Spleen (tissue), 11 donors: ENCODE measurements around the gene PSMD13. TPM values are rescaled to one million over a fixed set of nuclear protein-coding genes. Genes with fewer than 3 reads are reported as not detected.
A peak's percentile ranks its signal among the peaks of the same experiment; 100 is the strongest.
"Not testable (repeated sequence)": the region's sequence is repeated elsewhere in the genome, so short reads cannot be mapped to it uniquely, and the experiment has no call there.

Experiments used
- DNase-seq: peaks from one replicate; pipeline ENCODE4 v3.0.0-alpha.2; 2020
- H3K27ac ChIP-seq, 8 donors: fragments of 200-600 bp; sonication (generic) in 7 of 8; 1 replicate in 4 of 8; 2 replicates in 4 of 8; pipeline versions ENCODE4 v1.5.0 to v1.8.0; 2016 to 2021; ENCODE audit warnings: inconsistent platforms in 4 of 8, mild to moderate bottlenecking in 4 of 8, moderate library complexity in 1 of 8
- H3K27me3 ChIP-seq, 7 donors: fragments of 200-600 bp; sonication (generic) in 6 of 7; replicated peaks in 1 of 7; 1 replicate in 4 of 7; 2 replicates in 3 of 7; pipeline versions ENCODE4 v1.5.0 to v1.8.0; 2016 to 2021; ENCODE audit warnings: inconsistent platforms in 3 of 7, mild to moderate bottlenecking in 1 of 7
- H3K36me3 ChIP-seq, 6 donors: fragments of 200-600 bp; sonication (generic) in 5 of 6; 1 replicate in 4 of 6; 2 replicates in 2 of 6; pipeline versions ENCODE4 v1.5.0 to v1.8.0; 2016 to 2021; ENCODE audit warnings: inconsistent platforms in 2 of 6
- H3K4me1 ChIP-seq, 6 donors: fragments of 200-600 bp; sonication (generic) in 5 of 6; 1 replicate in 3 of 6; 2 replicates in 3 of 6; pipeline versions ENCODE4 v1.5.0 to v1.8.0; 2016 to 2021; ENCODE audit warnings: inconsistent platforms in 3 of 6
- H3K4me3 ChIP-seq, 8 donors: fragments of 200-600 bp; sonication (generic) in 7 of 8; 1 replicate in 4 of 8; 2 replicates in 4 of 8; pipeline versions ENCODE4 v1.5.0 to v1.8.0; 2016 to 2021; ENCODE audit warnings: inconsistent platforms in 4 of 8, mild to moderate bottlenecking in 4 of 8, moderate library complexity in 2 of 8
- H3K9me3 ChIP-seq, 8 donors: fragments of 200-600 bp; sonication (generic) in 7 of 8; 1 replicate in 4 of 8; 2 replicates in 4 of 8; pipeline versions ENCODE4 v1.5.0 to v1.8.0; 2016 to 2021; ENCODE audit warnings: inconsistent platforms in 4 of 8
- CTCF ChIP-seq, 11 experiments: fragments of 200-600 bp in 7 of 11; fragments of 450-650 bp in 4 of 11; sonication (generic) in 4 of 11; IDR thresholded peaks in 8 of 11; conservative IDR thresholded peaks in 3 of 11; 1 replicate in 7 of 11; 2 replicates in 4 of 11; pipeline versions ENCODE4 v1.4.0 to v1.8.0; 2016 to 2021; ENCODE audit warnings: antibody characterized with exemption in 11 of 11, inconsistent platforms in 4 of 11, mild to moderate bottlenecking in 1 of 11
- POLR2A ChIP-seq, 3 donors: fragments of 450-650 bp; IDR thresholded peaks; one replicate each; pipeline ENCODE4 v1.5.1; 2017; ENCODE audit warnings: antibody characterized with exemption in 3 of 3, mild to moderate bottlenecking in 1 of 3
- POLR2AphosphoS5 ChIP-seq, 3 donors: sonication (generic); formaldehyde crosslinking; IDR thresholded peaks; one replicate each; pipeline ENCODE4 v1.5.1; 2017; ENCODE audit warnings: antibody characterized with exemption in 3 of 3
- WGBS, 5 donors: extraction: QIAGEN DNeasy Blood & Tissue Kit in 3 of 5; methylation state at CpG; one replicate each; pipeline versions ENCODE4 v1.1.5 to v1.1.7; 2013 to 2018; 5-methylcytosine and 5-hydroxymethylcytosine counted together
- intact Hi-C: fragments of 100-400 bp; cut with DNase I; formaldehyde crosslinking; loops from one replicate; pipeline ENCODE4 v1.15.0; 2023; ENCODE audit warnings: low total_unique reads
- polyA plus RNA-seq, 3 donors: library from polyadenylated mRNA; stranded (reverse); fragments of 200-250 nt; gene quantifications; one replicate each; pipeline ENCODE4 v1.2.1, GENCODE V29; 2013
- total RNA-seq, 7 donors: library from RNA; depleted of rRNA in 3 of 7; stranded (reverse); fragments of >200 nt in 3 of 7; fragmentation: NEBNext Ultra II Directional in 4 of 7; extraction: Animal tissue kit (Norgen Biotek cat#: 25700) in 4 of 7; gene quantifications; one replicate each; pipeline versions ENCODE4 v1.1.0 to v1.2.1, GENCODE V29; 2016 to 2021
- donor health status: healthy with polysubstance abuse.
- donor health status: DM: no; HTN: no; CAD: no; lungs with moderate emphysema.
- donor health status: DM: no; HTN: no; CAD: no.
- donor health status: Bipolar disorder and iron deficiency.
- donor health status: healthy.
- donor health status: DM: no; HTN: no; CAD: no.
- donor health status: DM: yes; HTN: yes; CAD: no.

PSMD13 gene
- total and polyA plus RNA-seq, 10 donors, result 93.6 to 229 (median 102) TPM

DNA sequence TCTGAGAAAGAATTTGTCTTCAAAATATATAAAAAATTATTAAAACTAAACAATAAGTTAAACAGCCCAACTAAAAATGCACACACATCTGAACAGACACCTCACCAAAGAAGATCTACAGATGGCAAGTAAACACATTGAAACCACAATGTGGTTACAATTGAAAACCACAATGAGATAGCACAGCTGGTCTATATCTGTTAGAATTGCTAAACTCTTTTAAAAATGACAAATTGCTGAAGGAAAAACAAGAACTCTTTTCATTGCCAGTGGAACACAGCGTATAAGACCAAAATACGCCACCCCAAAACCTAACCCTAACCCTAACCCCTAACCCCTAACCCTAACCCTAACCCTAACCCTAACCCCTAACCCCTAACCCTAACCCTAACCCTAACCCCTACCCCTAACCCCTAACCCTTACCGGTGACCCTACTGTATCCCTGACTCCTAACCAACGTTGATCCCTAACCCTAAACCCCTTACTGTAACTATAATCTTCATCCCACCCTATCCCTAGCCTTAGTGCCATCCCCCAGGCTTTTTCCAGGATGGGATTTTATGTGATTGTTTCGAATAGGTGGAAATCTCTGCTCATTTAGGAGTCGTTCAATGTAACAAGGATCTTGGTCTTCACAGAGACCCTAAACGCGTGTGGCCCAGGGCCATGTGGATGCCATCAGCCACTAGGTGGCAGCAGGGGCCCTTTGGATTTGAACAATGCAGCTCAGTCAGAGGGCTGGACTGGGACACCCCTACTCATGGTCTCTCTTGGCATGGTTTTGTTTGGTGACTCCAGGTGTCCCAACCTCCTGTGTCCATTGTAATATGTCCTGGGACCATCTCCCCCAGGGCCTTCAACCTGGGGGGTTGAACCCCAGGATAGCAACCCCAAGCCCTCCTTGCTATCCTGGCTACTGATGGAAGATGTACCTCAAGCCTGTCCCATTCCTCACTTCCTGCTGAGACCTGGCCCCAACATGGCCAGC, 45.0 kb upstream of the PSMD13 start:
- H3K36me3 ChIP-seq, intact Hi-C loops, H3K9me3 ChIP-seq, H3K27ac ChIP-seq, H3K27me3 ChIP-seq, H3K4me3 ChIP-seq, H3K4me1 ChIP-seq: not testable (repeated sequence)
- WGBS, 5 donors, result 13 to 29% (median 22%) methylated on average over 4 to 7 of the region's 8 CpGs
- peak; percentile 76 for DNase-seq
- TF ChIP-seq CTCF (IDR thresholded peaks at IDR 0.05 in 8 of 11, conservative IDR thresholded peaks at IDR 0.05 in 3 of 11), result peak in 10 of 11 experiments; percentile 13 to 65 (median 31)

DNA sequence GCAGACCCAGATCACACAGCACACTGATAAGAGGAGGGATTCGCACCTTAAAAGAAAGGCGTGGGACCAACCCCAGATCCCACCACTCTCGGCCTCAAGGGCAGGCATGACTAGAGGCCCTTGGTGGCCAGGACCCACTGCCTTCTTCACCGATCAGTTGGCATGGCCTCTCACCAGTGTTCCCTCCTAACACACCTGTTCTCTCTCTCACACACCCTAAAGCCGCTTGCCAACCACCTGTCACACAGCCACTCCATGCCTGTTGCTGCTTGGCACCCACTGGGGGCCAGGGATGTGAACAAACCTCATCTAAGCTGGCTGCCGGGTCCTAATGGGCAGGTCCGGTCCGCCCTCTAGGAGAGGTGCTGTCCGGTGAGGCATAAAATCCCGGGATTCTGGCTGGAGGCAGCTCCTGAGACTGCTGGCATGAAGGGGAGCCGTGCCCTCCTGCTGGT, 44.1 kb upstream of the PSMD13 start, which contains the start of gene SCGB1C1:
Gene SCGB1C1, plus strand, starts transcription at position 405 of the 455 bp plus-strand sequence. Its CDS starts 22 bp downstream, at position 427.
- 80 to 100% (median 85%) methylated on average over 2 to 6 of the region's 11 CpGs; no CpG with 5 or more reads in 1 of the 5 donors for WGBS, 5 donors
- intact Hi-C loops, H3K9me3 ChIP-seq, H3K27ac ChIP-seq, H3K4me1 ChIP-seq, H3K4me3 ChIP-seq, H3K36me3 ChIP-seq, H3K27me3 ChIP-seq, DNase-seq: not testable (repeated sequence)

- H3K27me3 ChIP-seq, H3K36me3 ChIP-seq, H3K27ac ChIP-seq, H3K4me3 ChIP-seq, H3K4me1 ChIP-seq, intact Hi-C loops, H3K9me3 ChIP-seq: not testable (repeated sequence)
- 72 to 83% (median 75%) methylated on average over 5 of the region's 5 CpGs for whole genome bisulfite sequencing, 5 donors
- peak; percentile 71 for DNase-seq
Observed at GRCh38 chr11:193481-193880, 43.3 kb upstream of the PSMD13 start.

DNA sequence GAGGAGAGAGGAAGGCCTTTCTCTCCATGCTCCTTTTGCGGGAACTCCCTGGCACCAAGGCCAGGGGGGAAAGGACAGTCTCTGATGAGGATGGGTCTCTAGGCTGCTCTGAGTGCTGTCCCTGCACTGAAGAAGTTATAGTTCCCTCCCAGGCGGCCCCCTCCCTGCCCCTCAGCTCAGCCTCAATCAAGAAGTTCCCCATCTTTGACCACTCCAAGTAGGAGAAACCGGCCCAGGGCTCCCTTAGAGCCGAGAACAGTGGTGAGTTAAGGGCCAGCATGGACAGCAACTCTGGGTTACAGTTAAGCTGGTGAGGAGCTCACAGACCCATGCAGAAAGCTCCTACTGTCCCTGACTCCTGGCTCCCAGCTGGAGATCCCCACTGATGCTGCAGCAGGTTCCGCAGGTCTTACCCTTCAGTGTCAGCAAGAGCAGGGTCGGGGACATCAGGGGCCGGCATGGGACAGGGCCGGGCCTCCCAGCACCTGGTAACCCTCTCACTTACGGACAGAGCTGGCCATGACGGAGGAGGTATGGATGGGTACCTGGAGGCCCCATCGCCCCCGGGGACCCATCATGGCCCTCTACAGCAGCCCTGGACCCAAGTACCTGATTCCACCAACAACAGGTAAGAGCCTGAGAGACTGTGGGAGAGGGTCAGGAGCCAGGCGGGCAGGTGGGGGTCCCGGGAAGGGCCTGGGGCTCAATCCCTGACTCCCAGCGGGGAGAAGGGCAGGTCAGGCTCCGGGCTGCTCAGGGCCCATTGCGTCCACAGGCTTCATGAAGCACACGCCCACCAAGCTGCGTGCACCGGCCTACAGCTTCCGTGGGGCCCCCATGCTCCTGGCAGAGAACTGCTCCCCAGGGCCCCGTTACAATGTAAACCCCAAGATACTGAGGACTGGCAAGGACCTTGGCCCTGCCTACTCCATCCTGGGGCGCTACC, 39.7 kb upstream of the PSMD13 start:
- Histone ChIP-seq H3K9me3 (no peaks in the 10 kb centered on the region), H3K4me1 (peaks cover 0 to 16% (median 9%) of the 10 kb centered on the region in 6 donors), H3K36me3 (peaks cover 0 to 22% (median 8%) of the 10 kb centered on the region in 6 donors), H3K27ac (no peak overlapping the region), H3K4me3 (no peak overlapping the region), H3K27me3 (no peaks in the 10 kb centered on the region)
- no peak for DNase-seq
- peak in 1 of 3 donors; percentile 34 for TF ChIP-seq POLR2AphosphoS5 (IDR thresholded peaks at IDR 0.05)
- no peak for TF ChIP-seq POLR2A (IDR thresholded peaks at IDR 0.05)
- 82 to 90% (median 87%) methylated on average over 5 to 23 of the region's 23 CpGs for WGBS, 5 donors
- intact Hi-C loops, result no loop called here

DNA sequence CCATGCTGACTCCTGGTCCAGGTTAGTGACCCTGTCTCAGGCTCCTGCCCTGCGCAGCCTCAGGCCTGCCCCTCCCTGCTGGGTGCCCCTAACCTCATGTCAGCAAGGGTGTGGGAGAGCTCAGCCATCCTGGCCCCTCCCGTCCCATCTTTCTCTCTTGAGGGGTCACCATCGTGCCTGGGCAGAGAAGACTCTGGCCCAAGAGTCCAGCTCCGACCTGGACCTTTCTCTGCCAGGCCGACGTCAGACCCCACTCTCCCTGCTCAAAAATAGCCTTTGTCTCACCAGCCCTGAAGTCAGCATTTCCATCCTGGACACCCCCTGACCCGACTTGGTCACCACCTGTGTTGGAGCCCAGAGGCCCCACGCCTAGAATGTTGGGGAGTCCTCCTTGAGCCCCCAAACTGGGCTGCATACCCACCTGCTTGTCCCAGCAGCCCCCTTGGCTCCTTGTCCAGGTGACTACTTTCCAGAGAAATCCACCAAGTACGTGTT, 39.0 kb upstream of the PSMD13 start:
- intact Hi-C loops, result no loop called here
- TF ChIP-seq CTCF (IDR thresholded peaks at IDR 0.05 in 8 of 11, conservative IDR thresholded peaks at IDR 0.05 in 3 of 11), result no peak
- no peak for TF ChIP-seq POLR2A (IDR thresholded peaks at IDR 0.05)
- TF ChIP-seq POLR2AphosphoS5 (IDR thresholded peaks at IDR 0.05), result no peak
- Histone ChIP-seq H3K27ac (no peak overlapping the region), H3K4me3 (no peak overlapping the region), H3K27me3 (no peaks in the 10 kb centered on the region), H3K4me1 (peaks cover 0 to 21% (median 16%) of the 10 kb centered on the region in 6 donors), H3K9me3 (no peaks in the 10 kb centered on the region), H3K36me3 (peaks cover 0 to 29% (median 10%) of the 10 kb centered on the region in 6 donors)
- WGBS, 5 donors, result 84 to 94% (median 88%) methylated on average over 8 to 9 of the region's 9 CpGs
- DNase-seq, result peak; percentile 58
